Nephron progenitor cell (in vitro differentiated cells): ENCODE data around the gene CREB3L1.

Experiments used
- DNase-seq: peaks from one replicate; pipeline ENCODE4 v3.0.0; 2021
- H3K27ac Mint-ChIP-seq: 2 replicates; pipeline ENCODE4 v1.8.0; 2021; ENCODE audit warnings: mild to moderate bottlenecking, moderate library complexity, mixed read lengths
- H3K27me3 Mint-ChIP-seq: 2 replicates; pipeline ENCODE4 v1.8.0; 2021; ENCODE audit warnings: mild to moderate bottlenecking, low read depth, mixed read lengths; ENCODE audit not compliant: poor library complexity
- H3K36me3 Mint-ChIP-seq: 2 replicates; pipeline ENCODE4 v1.8.0; 2021; ENCODE audit warnings: low read depth, mixed read lengths
- H3K4me1 Mint-ChIP-seq: 2 replicates; pipeline ENCODE4 v1.8.0; 2021; ENCODE audit warnings: mixed read lengths
- H3K4me3 Mint-ChIP-seq: 2 replicates; pipeline ENCODE4 v1.8.0; 2021; ENCODE audit warnings: mild to moderate bottlenecking, moderate library complexity, mixed read lengths
- H3K9me3 Mint-ChIP-seq: 2 replicates; pipeline ENCODE4 v1.8.0; 2021; ENCODE audit warnings: mild to moderate bottlenecking, moderate library complexity, mixed read lengths
- CTCF ChIP-seq: fragments of 200-600 bp; sonication (generic); IDR thresholded peaks from 2 replicates; pipeline ENCODE4 v1.5.0; 2021; ENCODE audit warnings: antibody characterized with exemption

CREB3L1 gene

GRCh38 chr11:46348566-46349401 is 71.3 kb downstream of the CREB3L1 start:
- Mint-ChIP-seq H3K4me3 (peak overlapping the region; percentile 85), H3K27me3 (peaks cover 28% of the 10 kb centered on the region), H3K9me3 (no peaks in the 10 kb centered on the region), H3K36me3 (no peaks in the 10 kb centered on the region), H3K4me1 (peaks cover 66% of the 10 kb centered on the region), H3K27ac (no peak overlapping the region)
- no peak for TF ChIP-seq CTCF
- no peak for DNase-seq

GRCh38 chr11:46350695-46351094 is 73.2 kb downstream of the CREB3L1 start:
- no peak for TF ChIP-seq CTCF
- H3K4me3 Mint-ChIP-seq = no peak overlapping the region
- no peaks in the 10 kb centered on the region for H3K36me3 Mint-ChIP-seq
- H3K4me1 Mint-ChIP-seq = peaks cover 65% of the 10 kb centered on the region
- no peaks in the 10 kb centered on the region for H3K9me3 Mint-ChIP-seq
- H3K27me3 Mint-ChIP-seq = peaks cover 18% of the 10 kb centered on the region
- DNase-seq = no peak
- no peak overlapping the region for H3K27ac Mint-ChIP-seq

GRCh38 chr11:46351148-46351547 is 73.7 kb downstream of the CREB3L1 start:
- no peak for DNase-seq
- no peaks in the 10 kb centered on the region for H3K9me3 Mint-ChIP-seq
- H3K4me3 Mint-ChIP-seq = no peak overlapping the region
- TF ChIP-seq CTCF = no peak
- H3K27ac Mint-ChIP-seq = no peak overlapping the region
- H3K27me3 Mint-ChIP-seq = peaks cover 13% of the 10 kb centered on the region
- peaks cover 68% of the 10 kb centered on the region for H3K4me1 Mint-ChIP-seq
- no peaks in the 10 kb centered on the region for H3K36me3 Mint-ChIP-seq

- no peak overlapping the region for H3K27ac Mint-ChIP-seq
- H3K4me3 Mint-ChIP-seq = no peak overlapping the region
- H3K36me3 Mint-ChIP-seq = no peaks in the 10 kb centered on the region
- DNase-seq = no peak
- H3K4me1 Mint-ChIP-seq = peaks cover 68% of the 10 kb centered on the region
- peaks cover 11% of the 10 kb centered on the region for H3K27me3 Mint-ChIP-seq
- H3K9me3 Mint-ChIP-seq = no peaks in the 10 kb centered on the region
- TF ChIP-seq CTCF = no peak
Measured at GRCh38 chr11:46351606-46352005, 74.1 kb downstream of the CREB3L1 start.

GRCh38 chr11:46352063-46352841 is 74.8 kb downstream of the CREB3L1 start:
- peak; percentile 82 for DNase-seq
- H3K4me3 Mint-ChIP-seq = peak overlapping the region; percentile 67
- H3K27me3 Mint-ChIP-seq = peaks cover 6% of the 10 kb centered on the region
- H3K9me3 Mint-ChIP-seq = no peaks in the 10 kb centered on the region
- peak; percentile 96 for TF ChIP-seq CTCF
- H3K4me1 Mint-ChIP-seq = peaks cover 70% of the 10 kb centered on the region
- peak overlapping the region; percentile 36 for H3K27ac Mint-ChIP-seq
- H3K36me3 Mint-ChIP-seq = no peaks in the 10 kb centered on the region
